CD4-positive, alpha-beta T cell treated with Interleukin-17A for 1 hour (primary cell): ENCODE data around the gene CD99L2.
"Not testable (repeated sequence)": the region's sequence is repeated elsewhere in the genome, so short reads cannot be mapped to it uniquely, and the experiment has no call there.

Experiments
- DNase-seq: peaks from one replicate; pipeline ENCODE4 v3.0.0-alpha.2; 2020

The CD99L2 gene

GRCh38 chrX:150849486-150849885 is 49.0 kb downstream of the CD99L2 start:
- DNase-seq = no peak

- DNase-seq = no peak
These were observed 49.5 kb downstream of the CD99L2 start for GRCh38 chrX:150848914-150849365.

GRCh38 chrX:150847088-150847487 is 51.4 kb downstream of the CD99L2 start:
- no peak for DNase-seq

GRCh38 chrX:150846130-150846529 is 52.3 kb downstream of the CD99L2 start:
- no peak for DNase-seq

- DNase-seq = no peak
These were observed 53.4 kb downstream of the CD99L2 start for GRCh38 chrX:150845091-150845490.

GRCh38 chrX:150844016-150844415 is 54.5 kb downstream of the CD99L2 start:
- DNase-seq = no peak

GRCh38 chrX:150842198-150842685 is 56.2 kb downstream of the CD99L2 start:
- no peak for DNase-seq

GRCh38 chrX:150841456-150842197 is 56.8 kb downstream of the CD99L2 start:
- DNase-seq = no peak

GRCh38 chrX:150837845-150838244 is 60.6 kb downstream of the CD99L2 start:
- DNase-seq = no peak

GRCh38 chrX:150834695-150835094 is 63.8 kb downstream of the CD99L2 start:
- no peak for DNase-seq

GRCh38 chrX:150833454-150834056 is 64.9 kb downstream of the CD99L2 start:
- DNase-seq = no peak

- DNase-seq = no peak
These were observed 66.6 kb downstream of the CD99L2 start for GRCh38 chrX:150831863-150832262.

- DNase-seq = no peak
These were observed 69.7 kb downstream of the CD99L2 start for GRCh38 chrX:150828785-150829184.

GRCh38 chrX:150824352-150824751 is 74.1 kb downstream of the CD99L2 start:
- not testable (repeated sequence) for DNase-seq

- DNase-seq = not testable (repeated sequence)
These were observed 74.6 kb downstream of the CD99L2 start for GRCh38 chrX:150823826-150824225.

GRCh38 chrX:150821971-150822370 is 76.5 kb downstream of the CD99L2 start:
- DNase-seq = no peak

- DNase-seq = no peak
These were observed 84.5 kb downstream of the CD99L2 start for GRCh38 chrX:150813922-150814321.

GRCh38 chrX:150806827-150807226 is 91.6 kb downstream of the CD99L2 start:
- DNase-seq = no peak

GRCh38 chrX:150805736-150806135 is 92.7 kb downstream of the CD99L2 start:
- no peak for DNase-seq

GRCh38 chrX:150792949-150793527 is 105.4 kb downstream of the CD99L2 start:
- no peak for DNase-seq

GRCh38 chrX:150790021-150790420 is 108.4 kb downstream of the CD99L2 start:
- DNase-seq = no peak

GRCh38 chrX:150781677-150782076 is 116.8 kb downstream of the CD99L2 start:
- no peak for DNase-seq

GRCh38 chrX:150779385-150779784 is 119.1 kb downstream of the CD99L2 start:
- no peak for DNase-seq
